GM10266 (cell line): ENCODE data around the gene LNPEP.

Experiments used
- DNase-seq: peaks from one replicate; pipeline ENCODE4 v3.0.0; 2012; ENCODE audit errors: extremely low spot score
- CTCF ChIP-seq: IDR thresholded peaks from 2 replicates; pipeline ENCODE4 v1.5.1; 2012; ENCODE audit warnings: mild to moderate bottlenecking, low read depth; ENCODE audit not compliant: control insufficient read depth, insufficient read depth; ENCODE audit errors: missing control alignments

The LNPEP gene

GRCh38 chr5:97067296-97067850 lies 131.5 kb downstream of the LNPEP start:
- no peak for TF ChIP-seq CTCF
- no peak for DNase-seq

GRCh38 chr5:97070234-97070633 lies 134.4 kb downstream of the LNPEP start:
- no peak for TF ChIP-seq CTCF
- DNase-seq = no peak

GRCh38 chr5:97071101-97071500 lies 135.2 kb downstream of the LNPEP start:
- DNase-seq = no peak

GRCh38 chr5:97071993-97072392 lies 136.1 kb downstream of the LNPEP start:
- TF ChIP-seq CTCF = no peak
- DNase-seq = no peak

More at GRCh38 chr5:97071101-97071500, 135.2 kb downstream of the LNPEP start:
- TF ChIP-seq CTCF = no peak

- no peak for TF ChIP-seq CTCF
- DNase-seq = no peak
Measured at GRCh38 chr5:97072696-97073095, 136.8 kb downstream of the LNPEP start.

- no peak for DNase-seq
- no peak for TF ChIP-seq CTCF
Measured at GRCh38 chr5:97073420-97073819, 137.5 kb downstream of the LNPEP start.

- no peak for DNase-seq
- no peak for TF ChIP-seq CTCF
Measured at GRCh38 chr5:97074859-97075489, 139.1 kb downstream of the LNPEP start.
